Endodermal cell (in vitro differentiated cells): ENCODE data around the gene C17orf50. TPM values are rescaled to one million over a fixed set of nuclear protein-coding genes. Genes with fewer than 3 reads are reported as not detected.

Experiments used
- DNase-seq: peaks from one replicate; pipeline ENCODE4 v3.0.0-alpha.2; 2017
- H3K27ac ChIP-seq: 2 replicates; pipeline ENCODE4 v1.5.1; 2013; ENCODE audit warnings: mild to moderate bottlenecking, low read depth, low read length, moderate library complexity
- H3K27me3 ChIP-seq: 2 replicates; pipeline ENCODE4 v1.6.1; 2013; ENCODE audit warnings: mild to moderate bottlenecking, low read length, moderate library complexity; ENCODE audit not compliant: insufficient read depth, control insufficient read depth, poor library complexity, severe bottlenecking
- H3K36me3 ChIP-seq: 2 replicates; pipeline ENCODE4 v1.7.0; 2013; ENCODE audit warnings: mild to moderate bottlenecking, low read length, moderate library complexity; ENCODE audit not compliant: control insufficient read depth, insufficient read depth
- H3K4me1 ChIP-seq: one replicate; pipeline ENCODE4 v1.7.0; 2013; ENCODE audit warnings: low read length; ENCODE audit not compliant: control insufficient read depth, insufficient read depth
- H3K4me3 ChIP-seq: 2 replicates; pipeline ENCODE4 v1.5.1; 2013; ENCODE audit warnings: mild to moderate bottlenecking, low read length, moderate library complexity
- H3K9ac ChIP-seq: 2 replicates; pipeline ENCODE4 v1.6.1; 2013; ENCODE audit warnings: mild to moderate bottlenecking, low read length, moderate library complexity; ENCODE audit not compliant: poor library complexity, severe bottlenecking; ENCODE audit errors: extremely low read depth
- H3K9me3 ChIP-seq: 2 replicates; pipeline ENCODE4 v1.6.1; 2013; ENCODE audit warnings: mild to moderate bottlenecking, low read length, moderate library complexity; ENCODE audit not compliant: control insufficient read depth
- H3K27ac Mint-ChIP-seq: 2 replicates; pipeline ENCODE4 v1.8.0; 2020; ENCODE audit warnings: mixed read lengths
- H3K27me3 Mint-ChIP-seq: 2 replicates; pipeline ENCODE4 v1.8.0; 2021; ENCODE audit warnings: mild to moderate bottlenecking, mixed read lengths; ENCODE audit not compliant: insufficient read depth
- H3K36me3 Mint-ChIP-seq: 2 replicates; pipeline ENCODE4 v1.8.0; 2020; ENCODE audit warnings: low read depth, mixed read lengths
- H3K4me1 Mint-ChIP-seq: 2 replicates; pipeline ENCODE4 v1.8.0; 2020; ENCODE audit warnings: mixed read lengths
- H3K4me3 Mint-ChIP-seq: 2 replicates; pipeline ENCODE4 v1.8.0; 2020; ENCODE audit warnings: mild to moderate bottlenecking, moderate library complexity, mixed read lengths
- H3K9me3 Mint-ChIP-seq: 2 replicates; pipeline ENCODE4 v1.8.0; 2020; ENCODE audit warnings: mild to moderate bottlenecking, mixed read lengths
- CTCF ChIP-seq: fragments of 200-600 bp; sonication (generic); conservative IDR thresholded peaks from 2 replicates; pipeline ENCODE4 v1.5.0; 2021; ENCODE audit warnings: antibody characterized with exemption, mild to moderate bottlenecking
- WGBS, 2 experiments: methylation state at CpG; one replicate each; pipeline versions ENCODE4 v1.1.5 to v1.1.7; 2013; ENCODE audit warnings: missing lambda C conversion rate in 2 of 2, mixed read lengths in 1 of 2; ENCODE audit not compliant: insufficient coverage in 1 of 2, insufficient read length in 1 of 2; 5-methylcytosine and 5-hydroxymethylcytosine counted together
- total RNA-seq, 2 donors: library from RNA; stranded (reverse); fragmentation: NEBNext Ultra II Directional in 1 of 2; extraction: Animal tissue kit (Norgen Biotek cat#: 25700) in 1 of 2; gene quantifications; 2 replicates in 1 of 2; 3 replicates in 1 of 2; pipeline ENCODE4 v1.2.1, GENCODE V29; 2021

The C17orf50 gene
- total RNA-seq, 2 donors from 2014 or later, result not detected

GRCh38 chr17:35809855-35810461 lies 49.3 kb downstream of the C17orf50 start:
- peaks cover 3% of the 10 kb centered on the region for H3K27me3 Mint-ChIP-seq
- TF ChIP-seq CTCF, result no peak
- H3K4me1 Mint-ChIP-seq, result peaks cover 20% of the 10 kb centered on the region
- Histone ChIP-seq H3K27me3 (no peaks in the 10 kb centered on the region), H3K4me1 (no peaks in the 10 kb centered on the region), H3K9me3 (no peaks in the 10 kb centered on the region), H3K27ac (peak overlapping the region; percentile 91), H3K4me3 (peak overlapping the region; percentile 100), H3K9ac (peak overlapping the region; percentile 81), H3K36me3 (peaks cover 28% of the 10 kb centered on the region)
- H3K27ac Mint-ChIP-seq, result peak overlapping the region; percentile 99
- peak overlapping the region; percentile 97 for H3K4me3 Mint-ChIP-seq
- peaks cover 13% of the 10 kb centered on the region for H3K36me3 Mint-ChIP-seq
- 0% methylated on average over 7 to 20 of the region's 24 CpGs for WGBS, 2 experiments
- DNase-seq, result no peak
- H3K9me3 Mint-ChIP-seq, result no peaks in the 10 kb centered on the region

- Histone ChIP-seq H3K4me1 (no peaks in the 10 kb centered on the region), H3K27me3 (no peaks in the 10 kb centered on the region), H3K9me3 (no peaks in the 10 kb centered on the region), H3K27ac (no peak overlapping the region), H3K9ac (no peak overlapping the region), H3K36me3 (peaks cover 40% of the 10 kb centered on the region), H3K4me3 (peak overlapping the region; percentile 100)
- no peak for DNase-seq
- H3K36me3 Mint-ChIP-seq, result peaks cover 21% of the 10 kb centered on the region
- H3K27me3 Mint-ChIP-seq, result peaks cover 2% of the 10 kb centered on the region
- peak overlapping the region; percentile 97 for H3K4me3 Mint-ChIP-seq
- no peak overlapping the region for H3K27ac Mint-ChIP-seq
- 91 to 97% methylated on average over 6 of the region's 6 CpGs for WGBS, 2 experiments
- TF ChIP-seq CTCF, result no peak
- no peaks in the 10 kb centered on the region for H3K9me3 Mint-ChIP-seq
- H3K4me1 Mint-ChIP-seq, result peaks cover 20% of the 10 kb centered on the region
These were observed 51.1 kb downstream of the C17orf50 start for GRCh38 chr17:35811759-35812158.

GRCh38 chr17:35812456-35812855 lies 51.8 kb downstream of the C17orf50 start:
- peaks cover 47% of the 10 kb centered on the region for H3K36me3 ChIP-seq
- no peak overlapping the region for H3K9ac ChIP-seq
- H3K4me3 ChIP-seq, result no peak overlapping the region
- 80 to 88% methylated on average over 1 to 5 of the region's 5 CpGs for WGBS, 2 experiments
- no peak for DNase-seq
- no peak for TF ChIP-seq CTCF
- H3K9me3 Mint-ChIP-seq, result no peaks in the 10 kb centered on the region
- H3K4me1 ChIP-seq, result no peaks in the 10 kb centered on the region
- H3K36me3 Mint-ChIP-seq, result peaks cover 25% of the 10 kb centered on the region
- no peak overlapping the region for H3K27ac ChIP-seq
- no peaks in the 10 kb centered on the region for H3K9me3 ChIP-seq
- no peak overlapping the region for H3K4me3 Mint-ChIP-seq
- H3K27ac Mint-ChIP-seq, result no peak overlapping the region
- H3K4me1 Mint-ChIP-seq, result peaks cover 20% of the 10 kb centered on the region
- peaks cover 1% of the 10 kb centered on the region for H3K27me3 Mint-ChIP-seq
- no peaks in the 10 kb centered on the region for H3K27me3 ChIP-seq

Other genes starting within 250 kb of the C17orf50 start
- gene SLFN12L, start 223.2 kb upstream of the C17orf50 start, total RNA-seq, result not detected
- gene SLFN14, start 200.1 kb upstream of the C17orf50 start, total RNA-seq, result not detected
- 1 to 10 TPM; 4.0 to 4.8 TPM for gene PEX12, start 182.3 kb upstream of the C17orf50 start, total RNA-seq
- gene AP2B1, start 173.6 kb upstream of the C17orf50 start, total RNA-seq, result 100 to 1,000 TPM; 255 to 258 TPM
- 10 to 100 TPM; 28.6 to 31.9 TPM for gene RASL10B, start 29.2 kb upstream of the C17orf50 start, total RNA-seq
- under 1 TPM in 1 of 2 donors, not detected in 1; 0.09 TPM for gene GAS2L2, start 7.6 kb upstream of the C17orf50 start, total RNA-seq
- gene MMP28, start 34.8 kb downstream of the C17orf50 start, total RNA-seq, result not detected
- 100 to 1,000 TPM; 230 to 247 TPM for gene TAF15, start 48.6 kb downstream of the C17orf50 start, total RNA-seq
- not detected for gene HEATR9, start 108.0 kb downstream of the C17orf50 start, total RNA-seq
- not detected for gene CCL5, start 119.5 kb downstream of the C17orf50 start, total RNA-seq
- gene RDM1, start 169.9 kb downstream of the C17orf50 start, total RNA-seq, result 10 to 100 TPM in 1 of 2 donors, 1 to 10 TPM in 1; 5.3 to 14.2 TPM
- not detected for gene LYZL6, start 182.8 kb downstream of the C17orf50 start, total RNA-seq
- not detected for gene CCL16, start 220.6 kb downstream of the C17orf50 start, total RNA-seq
- gene CCL14, start 225.8 kb downstream of the C17orf50 start, total RNA-seq, result not detected
- gene CCL15, start 240.7 kb downstream of the C17orf50 start, total RNA-seq, result not detected